Fibroblast of villous mesenchyme (primary cell): ENCODE data around the gene FMNL3. TPM values are rescaled to one million over a fixed set of nuclear protein-coding genes. Genes with fewer than 3 reads are reported as not detected.
A peak's percentile ranks its signal among the peaks of the same experiment; 100 is the strongest.

Source experiments
- DNase-seq: peaks from one replicate; pipeline ENCODE4 v3.0.0-alpha.2; 2010; ENCODE audit warnings: low read depth
- H3K4me3 ChIP-seq: 2 replicates; pipeline ENCODE4 v1.5.1; 2011; ENCODE audit warnings: low read depth, mild to moderate bottlenecking, low read length
- CTCF ChIP-seq: IDR thresholded peaks from 2 replicates; pipeline ENCODE4 v1.5.1; 2012; ENCODE audit warnings: low read depth, mild to moderate bottlenecking, low read length; ENCODE audit not compliant: insufficient read depth
- total RNA-seq: library from RNA; depleted of rRNA; stranded (reverse); fragments of >200 nt; gene quantifications from 2 replicates; pipeline ENCODE4 v1.2.3, GENCODE V29; 2012

FMNL3 gene
- total RNA-seq, 1 donor = 22.5 TPM

DNA sequence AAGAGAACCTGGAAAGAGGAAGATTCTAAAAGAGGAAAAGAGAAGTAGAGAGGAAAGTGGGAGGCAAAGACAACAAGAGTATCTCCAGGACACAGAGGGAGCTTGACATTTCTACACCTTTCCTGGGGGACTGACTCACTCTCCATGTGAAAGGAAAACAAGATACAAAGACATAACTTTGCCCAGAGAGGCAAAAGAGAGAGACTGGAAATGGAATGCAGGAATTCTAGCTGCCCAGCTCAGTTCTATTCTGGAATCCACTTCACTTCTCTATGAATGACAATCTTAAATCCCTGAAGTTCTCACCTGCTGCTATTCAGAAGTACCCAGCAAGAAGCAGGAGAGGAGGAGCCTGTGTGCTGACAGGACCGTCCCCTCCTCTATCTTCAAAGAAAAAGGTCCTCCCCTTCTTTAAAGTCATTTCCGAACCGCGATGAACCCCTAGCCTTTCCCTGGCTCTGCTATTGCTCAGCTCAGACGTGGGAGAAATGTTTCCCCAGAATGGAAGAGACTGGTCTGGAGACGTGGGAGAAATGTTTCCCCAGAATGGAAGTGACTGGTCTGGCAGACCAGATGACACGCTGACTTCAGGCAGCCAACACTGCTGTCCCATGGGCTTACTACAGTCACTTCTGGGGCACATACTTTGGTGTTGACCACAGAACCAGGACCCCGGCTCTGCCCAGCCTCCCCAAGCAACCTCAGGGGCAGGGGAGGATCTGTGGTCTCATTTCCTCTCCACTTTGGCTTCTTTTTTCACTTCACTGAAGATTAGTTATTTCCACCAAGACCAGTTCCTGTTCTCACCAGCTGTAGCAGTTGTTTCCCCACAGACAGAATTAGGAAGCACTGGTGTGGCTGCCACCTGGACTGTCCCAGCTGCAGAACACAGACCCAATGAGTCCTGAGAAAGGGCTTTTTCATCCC lies 8.3 kb downstream of the FMNL3 start:
- H3K4me3 ChIP-seq = peak overlapping the region; percentile 7
- TF ChIP-seq CTCF = no peak
- peak; percentile 75 for DNase-seq

DNA sequence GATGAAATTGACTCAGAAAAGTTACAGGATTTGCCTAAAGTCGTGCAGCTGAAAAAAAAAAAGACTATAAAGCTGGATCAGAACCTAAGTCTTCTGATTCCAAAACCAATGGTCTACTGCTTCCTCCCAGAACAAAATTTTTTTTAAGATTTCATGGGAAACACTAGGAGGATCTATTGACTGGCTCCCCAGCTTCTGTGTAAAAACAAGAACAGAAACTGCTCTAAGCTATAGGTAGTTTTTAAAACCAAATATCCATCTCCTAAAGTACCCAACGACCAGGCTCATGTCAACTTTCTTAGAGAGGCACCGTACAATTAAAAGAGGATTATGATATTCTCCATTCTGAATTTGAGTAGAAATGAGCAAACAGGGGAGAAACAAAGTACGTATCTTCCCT lies 9.4 kb downstream of the FMNL3 start:
- no peak overlapping the region for H3K4me3 ChIP-seq
- no peak for DNase-seq
- no peak for TF ChIP-seq CTCF

- no peak overlapping the region for H3K4me3 ChIP-seq
- DNase-seq = no peak
- no peak for TF ChIP-seq CTCF
Observed at GRCh38 chr12:49696723-49697122, 10.5 kb downstream of the FMNL3 start.

DNA sequence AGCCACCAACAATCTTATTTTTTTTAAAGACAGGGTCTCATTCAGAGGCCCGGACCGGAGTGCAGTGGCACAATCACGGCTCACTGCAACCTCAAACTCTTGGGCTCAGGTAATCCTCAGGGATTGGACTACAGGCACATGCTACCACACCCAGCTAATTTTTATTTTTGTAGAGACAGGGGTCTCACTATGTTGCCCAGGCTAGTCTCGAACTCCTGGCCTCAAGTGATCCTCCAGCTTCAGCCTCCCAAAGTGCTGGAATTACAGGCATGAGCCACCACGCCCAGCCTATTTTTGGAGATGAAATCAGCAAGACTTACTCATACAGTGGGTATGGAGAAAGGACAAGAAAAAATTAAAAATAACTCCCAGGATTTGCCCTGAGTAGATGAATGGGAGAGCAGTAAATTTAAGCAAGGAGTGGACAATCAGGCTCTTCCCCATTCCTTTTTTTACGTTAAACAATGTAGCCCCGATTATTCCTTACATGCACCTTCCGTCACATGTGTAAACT lies 13.2 kb downstream of the FMNL3 start:
- no peak overlapping the region for H3K4me3 ChIP-seq
- no peak for DNase-seq
- no peak for TF ChIP-seq CTCF

DNA sequence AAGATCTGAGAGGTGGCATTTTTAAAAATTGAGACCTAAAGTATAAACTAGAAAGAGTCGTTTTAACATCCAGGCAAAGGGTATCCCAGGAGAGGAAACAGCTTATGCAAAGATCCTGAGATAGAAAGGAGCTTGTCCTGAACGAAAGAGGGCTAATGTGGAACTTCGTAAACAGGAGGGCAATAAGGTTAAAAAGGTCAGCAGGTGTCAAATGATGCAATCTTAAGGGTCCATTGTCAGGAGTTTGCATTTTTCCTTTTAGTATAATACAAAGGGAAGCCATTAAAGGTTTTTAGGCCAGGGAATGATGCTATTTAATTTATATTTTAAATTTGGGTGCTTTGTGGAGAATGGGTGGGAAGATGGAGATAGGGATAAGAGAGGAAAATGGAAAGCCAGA lies 14.4 kb downstream of the FMNL3 start:
- H3K4me3 ChIP-seq = no peak overlapping the region
- DNase-seq = no peak
- no peak for TF ChIP-seq CTCF

DNA sequence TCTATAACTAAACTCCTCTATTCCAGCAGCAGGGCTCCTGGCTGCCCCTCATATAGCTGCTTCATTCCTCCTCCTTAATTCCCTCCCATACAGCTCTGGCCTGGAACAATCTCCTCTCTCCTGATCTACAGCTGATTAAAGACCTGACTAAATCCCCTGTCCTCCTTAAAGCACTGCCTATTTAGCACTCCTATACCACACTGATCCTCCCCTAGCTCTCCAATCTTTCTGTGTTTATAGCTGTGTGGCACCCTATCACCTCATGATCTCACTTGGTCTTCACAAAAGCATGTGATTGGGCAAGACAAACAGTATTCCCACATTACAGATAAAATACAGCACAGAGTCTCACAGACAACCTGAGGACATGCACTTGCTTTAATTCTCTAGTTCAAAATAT lies 17.4 kb downstream of the FMNL3 start:
- peak; percentile 68 for DNase-seq
- no peak for TF ChIP-seq CTCF
- no peak overlapping the region for H3K4me3 ChIP-seq

DNA sequence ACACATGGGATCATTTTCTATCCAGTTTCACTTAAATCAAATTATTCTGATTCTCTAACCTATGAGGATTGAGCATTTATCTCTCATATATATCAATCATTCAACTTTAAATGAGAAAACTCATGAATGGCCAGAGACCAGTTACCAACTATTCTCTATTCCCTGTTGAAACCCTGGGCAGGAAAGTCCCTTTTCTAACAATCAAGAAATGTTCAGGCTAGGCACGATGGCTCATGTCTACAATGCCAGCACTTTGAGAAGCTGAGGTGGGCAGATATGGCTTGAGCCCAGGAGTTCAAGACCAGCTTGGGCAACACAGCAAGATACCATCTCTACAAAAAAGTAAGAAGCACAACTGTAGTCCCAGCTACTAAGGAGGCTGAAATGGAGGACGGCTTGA lies 18.0 kb downstream of the FMNL3 start:
- H3K4me3 ChIP-seq = no peak overlapping the region
- DNase-seq = no peak
- no peak for TF ChIP-seq CTCF
